ENCODE measurements around the gene DLL3.
A peak's percentile ranks its signal among the peaks of the same experiment; 100 is the strongest.

Gene DLL3

DNA sequence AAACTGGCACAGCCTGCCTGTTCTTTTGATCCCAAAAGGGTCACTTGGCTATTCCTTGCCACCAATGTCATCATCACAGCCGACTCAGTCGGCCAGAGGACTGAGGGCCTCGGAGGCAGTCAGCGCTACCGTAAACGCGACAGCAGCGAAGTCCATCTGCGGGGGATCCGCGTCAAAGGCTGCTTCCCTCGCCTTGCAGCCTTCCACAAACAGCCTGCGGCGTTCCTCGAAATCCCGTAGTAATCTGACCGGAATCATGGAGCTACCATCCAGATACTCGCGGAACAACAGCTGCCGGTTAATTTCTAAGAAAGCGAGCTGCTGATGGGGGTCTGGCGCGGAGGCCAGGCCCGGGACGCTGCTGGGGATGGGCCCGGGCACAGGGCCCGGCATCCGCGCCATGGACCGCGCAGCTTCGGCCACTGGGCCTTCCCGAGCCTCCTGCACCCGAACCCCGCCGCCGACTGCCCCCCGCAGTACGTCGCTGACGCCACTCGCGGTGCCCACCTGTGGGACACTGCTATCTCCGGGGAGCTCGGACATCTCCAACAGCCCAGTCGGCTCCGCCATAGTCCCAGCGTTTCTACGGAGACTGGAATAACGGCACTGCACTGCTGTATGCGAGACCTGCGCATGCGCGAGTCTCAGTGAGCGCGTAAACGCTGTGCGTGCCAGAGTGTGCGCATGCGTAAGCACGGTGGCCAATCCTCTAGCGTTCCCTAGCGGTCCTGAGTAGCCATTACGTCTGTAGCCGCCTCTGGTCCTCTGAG is 33.7 kb downstream of the DLL3 start, which contains the start of gene EID2B:
Gene EID2B, minus strand, starts transcription at position 620 of the 770 bp plus-strand sequence. Its CDS starts 50 bp downstream, at position 570.
- in situ Hi-C loops (cut with HindIII; ENCODE audit: low pct_unique_long_range_greater_than_20kb, low sequenced_read_pairs) = no loop called here
- TF ChIP-seq JUND (IDR thresholded peaks at IDR 0.05; ENCODE audit: low read depth) = no peak
- DNase-seq (ENCODE audit: low read depth in 1 of 2, low spot score in 1 of 2) = peak; percentile 90 to 92

DNA sequence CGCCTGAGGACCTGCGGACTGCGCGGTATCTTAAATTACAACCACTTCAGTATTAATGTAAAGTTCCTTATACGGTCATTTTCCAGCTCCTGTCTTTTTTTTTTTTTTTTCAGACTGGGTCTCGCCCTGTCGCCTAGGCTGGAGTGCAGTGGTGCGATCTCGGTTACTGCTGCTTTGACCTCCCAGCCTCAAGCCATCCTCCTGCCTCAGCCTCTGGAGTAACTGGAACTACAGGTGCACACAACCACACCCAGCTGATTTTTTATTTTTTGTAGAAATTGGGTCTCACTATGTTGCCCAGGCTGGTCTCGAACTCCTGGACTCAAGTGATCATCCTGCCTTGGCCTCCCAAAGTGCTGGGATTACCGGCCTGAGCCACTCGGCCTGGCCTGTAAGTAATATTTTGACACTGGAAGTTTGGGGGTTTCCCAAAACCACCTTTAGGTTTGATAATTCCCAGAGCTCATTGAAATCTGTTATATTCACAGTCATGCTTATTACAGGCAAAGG is 34.3 kb downstream of the DLL3 start:
- in situ Hi-C loops (cut with HindIII; ENCODE audit: low pct_unique_long_range_greater_than_20kb, low sequenced_read_pairs) = no loop called here
- no peak for TF ChIP-seq JUND (IDR thresholded peaks at IDR 0.05; ENCODE audit: low read depth)
- DNase-seq (ENCODE audit: low read depth in 1 of 2, low spot score in 1 of 2) = no peak

DNA sequence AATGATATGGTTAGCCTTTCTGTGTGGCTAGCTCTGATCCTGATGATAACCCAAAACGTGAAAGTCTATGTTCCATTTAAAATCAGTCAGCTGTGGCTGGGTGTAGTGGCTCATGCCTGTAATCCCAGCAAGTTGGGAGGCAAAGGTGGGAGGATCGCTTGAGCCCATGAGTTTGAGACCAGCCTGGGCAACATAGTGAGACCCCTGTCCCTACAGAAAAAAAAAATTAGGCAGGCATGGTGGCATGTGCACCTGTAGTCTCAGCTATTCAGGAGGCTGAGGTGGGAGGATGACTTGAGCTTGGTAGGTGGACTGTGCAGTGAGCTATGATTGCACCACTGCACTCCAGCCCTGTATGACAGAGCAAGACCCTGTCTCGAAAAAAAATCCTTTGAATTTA is 35.0 kb downstream of the DLL3 start:
- no peak for TF ChIP-seq JUND (IDR thresholded peaks at IDR 0.05; ENCODE audit: low read depth)
- DNase-seq (ENCODE audit: low read depth in 1 of 2, low spot score in 1 of 2) = no peak
- in situ Hi-C loops (cut with HindIII; ENCODE audit: low pct_unique_long_range_greater_than_20kb, low sequenced_read_pairs) = no loop called here

DNA sequence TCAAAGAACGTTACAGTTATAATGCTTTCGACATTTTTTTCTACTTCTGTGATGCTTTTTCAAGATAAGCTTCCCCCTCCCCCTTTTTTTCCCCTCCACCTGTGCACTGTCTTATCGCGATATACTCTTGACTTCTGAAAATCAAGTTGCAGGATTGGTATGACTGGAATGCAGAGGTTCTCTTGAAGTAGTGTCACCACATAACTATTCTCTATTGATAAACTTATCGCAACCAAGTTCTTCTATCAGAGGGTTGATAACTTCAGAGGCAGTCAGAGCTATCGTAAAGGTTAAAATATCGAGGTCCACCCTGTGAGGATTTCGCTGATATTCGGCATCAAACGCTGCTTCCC is 40.4 kb downstream of the DLL3 start:
- in situ Hi-C loops (cut with HindIII; ENCODE audit: low pct_unique_long_range_greater_than_20kb, low sequenced_read_pairs) = no loop called here
- DNase-seq (ENCODE audit: low read depth in 1 of 2, low spot score in 1 of 2) = no peak
- no peak for TF ChIP-seq JUND (IDR thresholded peaks at IDR 0.05; ENCODE audit: low read depth)

DNA sequence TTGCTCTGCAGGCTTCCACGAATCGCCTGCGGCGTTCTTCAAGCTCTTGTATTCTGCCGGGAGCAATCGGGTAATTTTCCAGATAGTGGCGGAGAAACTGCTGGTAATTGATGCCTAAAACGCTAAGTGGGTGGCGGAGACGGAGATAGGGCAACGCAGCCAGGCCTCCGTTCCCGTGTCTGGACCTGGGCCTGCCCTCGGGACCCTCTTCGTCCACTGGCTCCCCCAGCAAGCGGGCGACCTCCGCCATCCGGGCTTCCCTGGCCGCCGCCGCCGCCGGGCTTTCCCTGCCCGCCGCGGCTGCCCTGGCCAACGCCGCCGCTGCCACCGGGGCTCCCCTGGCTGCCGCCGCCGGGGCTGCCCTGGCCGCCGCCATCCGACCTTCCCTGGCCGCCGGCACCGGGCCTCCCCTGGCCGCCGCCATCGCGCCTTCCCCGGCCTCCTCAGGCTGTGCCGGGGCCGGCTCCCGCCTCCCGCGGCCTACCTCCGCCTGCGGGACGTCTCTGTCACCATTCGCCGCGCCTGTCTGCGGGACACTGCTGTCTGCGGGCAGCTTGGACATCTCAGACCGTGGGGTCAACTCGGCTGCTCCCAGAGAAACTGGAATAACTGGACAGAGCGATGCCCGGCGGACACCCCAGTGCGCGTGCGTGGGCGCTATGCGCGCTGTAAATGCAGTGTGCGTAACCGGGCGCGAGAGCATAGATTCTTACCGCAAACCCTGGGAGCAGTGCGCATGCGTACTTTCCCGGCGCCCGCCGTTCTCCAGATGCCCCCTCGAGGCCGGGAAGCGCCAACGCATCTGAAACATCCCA is 41.0 kb downstream of the DLL3 start, which contains the start of gene EID2:
Gene EID2, minus strand, starts transcription at position 644 of the 815 bp plus-strand sequence. Its CDS starts 82 bp downstream, at position 562.
- DNase-seq (ENCODE audit: low read depth in 1 of 2, low spot score in 1 of 2) = peak; percentile 95
- no peak for TF ChIP-seq JUND (IDR thresholded peaks at IDR 0.05; ENCODE audit: low read depth)
- in situ Hi-C loops (cut with HindIII; ENCODE audit: low pct_unique_long_range_greater_than_20kb, low sequenced_read_pairs) = no loop called here

DNA sequence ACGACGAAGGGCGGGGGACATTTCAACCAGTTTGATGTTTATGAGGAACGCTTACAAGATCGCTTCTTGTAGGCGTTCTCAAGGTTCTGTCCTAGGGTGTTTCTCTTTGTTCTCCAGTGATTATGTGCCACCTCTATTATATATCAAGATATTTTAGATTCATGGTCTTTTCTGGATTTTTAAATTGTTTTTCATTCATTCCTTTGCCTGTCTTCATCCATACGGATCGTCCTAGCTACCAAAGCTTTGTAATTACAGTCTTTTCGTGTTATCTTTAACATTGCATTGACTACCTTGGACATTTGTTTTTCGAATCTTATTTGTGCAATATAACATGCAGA is 41.6 kb downstream of the DLL3 start:
- no peak for DNase-seq (ENCODE audit: low read depth in 1 of 2, low spot score in 1 of 2)
- TF ChIP-seq JUND (IDR thresholded peaks at IDR 0.05; ENCODE audit: low read depth) = no peak
- in situ Hi-C loops (cut with HindIII; ENCODE audit: low pct_unique_long_range_greater_than_20kb, low sequenced_read_pairs) = no loop called here

DNA sequence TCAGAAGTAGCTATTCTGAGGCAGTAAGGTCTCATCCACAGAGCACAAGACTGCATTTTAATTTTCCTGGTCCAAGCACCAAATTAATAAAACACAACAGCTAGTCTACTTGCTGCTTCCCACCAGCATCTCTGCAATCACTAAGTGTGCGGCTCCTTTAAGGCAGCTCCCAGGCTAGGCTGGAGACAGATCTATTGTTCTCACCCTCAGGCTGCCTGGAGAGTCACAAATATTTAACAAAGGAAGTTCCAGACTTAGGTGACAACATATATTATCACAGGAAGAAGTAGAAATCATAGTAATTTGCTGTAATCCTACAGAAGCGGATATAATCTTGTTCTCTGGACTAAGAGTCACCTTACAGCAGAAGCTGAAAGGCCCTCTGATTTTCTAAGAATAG is 43.5 kb downstream of the DLL3 start:
- DNase-seq (ENCODE audit: low read depth in 1 of 2, low spot score in 1 of 2) = no peak
- TF ChIP-seq JUND (IDR thresholded peaks at IDR 0.05; ENCODE audit: low read depth) = no peak
- in situ Hi-C loops (cut with HindIII; ENCODE audit: low pct_unique_long_range_greater_than_20kb, low sequenced_read_pairs) = no loop called here

DNA sequence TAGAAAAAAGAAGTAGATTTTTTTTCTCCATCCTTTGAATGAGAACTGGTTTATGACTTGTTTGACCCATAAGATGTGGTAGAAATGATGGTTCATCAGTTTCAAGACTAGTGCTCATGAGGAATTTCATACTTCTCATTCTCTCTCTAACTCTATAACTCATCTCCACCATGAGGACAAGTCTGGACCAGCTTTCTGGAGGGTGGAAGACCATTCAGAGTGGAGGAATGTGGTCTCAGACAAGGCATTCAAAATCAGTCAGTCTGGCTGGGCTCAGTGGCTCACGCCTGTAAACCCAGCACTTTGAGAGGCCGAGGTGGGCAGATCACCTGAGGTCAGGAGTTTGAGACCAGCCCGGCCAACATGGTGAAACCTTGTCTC is 44.7 kb downstream of the DLL3 start:
- no peak for DNase-seq (ENCODE audit: low read depth in 1 of 2, low spot score in 1 of 2)
- TF ChIP-seq JUND (IDR thresholded peaks at IDR 0.05; ENCODE audit: low read depth) = no peak
- in situ Hi-C loops (cut with HindIII; ENCODE audit: low pct_unique_long_range_greater_than_20kb, low sequenced_read_pairs) = no loop called here

DNA sequence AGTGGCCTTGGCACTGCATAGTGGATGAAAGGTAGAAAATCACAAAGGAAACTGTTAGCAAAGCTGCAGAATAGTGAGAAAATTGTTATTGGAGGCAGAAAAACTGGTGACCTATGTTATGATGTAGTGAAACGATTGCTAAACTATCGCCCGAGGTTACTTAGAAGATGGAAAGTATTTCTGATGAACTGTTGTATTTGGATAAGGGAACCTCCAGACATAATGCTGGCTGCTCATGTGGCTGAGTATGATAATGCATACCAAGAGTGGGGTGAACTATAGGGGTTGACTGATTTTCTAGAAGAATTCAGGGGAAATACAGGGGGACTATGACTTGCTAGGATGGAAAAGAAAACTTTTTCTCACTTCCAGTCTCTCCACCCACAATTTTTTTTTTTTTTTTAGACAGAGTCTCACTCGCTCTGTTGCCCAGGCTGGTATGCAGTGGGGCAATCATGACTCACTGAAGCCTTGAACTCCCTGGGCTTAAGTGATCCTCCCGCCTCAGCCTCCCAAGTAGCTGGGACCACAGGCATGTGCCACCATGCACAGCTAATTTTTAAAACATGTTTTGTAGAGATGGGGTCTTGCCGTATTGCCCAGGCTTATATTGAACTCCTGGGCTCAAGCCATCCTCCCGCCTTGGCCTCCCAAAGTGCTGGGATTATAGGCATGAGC is 45.6 kb downstream of the DLL3 start:
- no peak for DNase-seq (ENCODE audit: low read depth in 1 of 2, low spot score in 1 of 2)
- TF ChIP-seq JUND (IDR thresholded peaks at IDR 0.05; ENCODE audit: low read depth) = no peak
- in situ Hi-C loops (cut with HindIII; ENCODE audit: low pct_unique_long_range_greater_than_20kb, low sequenced_read_pairs) = no loop called here

DNA sequence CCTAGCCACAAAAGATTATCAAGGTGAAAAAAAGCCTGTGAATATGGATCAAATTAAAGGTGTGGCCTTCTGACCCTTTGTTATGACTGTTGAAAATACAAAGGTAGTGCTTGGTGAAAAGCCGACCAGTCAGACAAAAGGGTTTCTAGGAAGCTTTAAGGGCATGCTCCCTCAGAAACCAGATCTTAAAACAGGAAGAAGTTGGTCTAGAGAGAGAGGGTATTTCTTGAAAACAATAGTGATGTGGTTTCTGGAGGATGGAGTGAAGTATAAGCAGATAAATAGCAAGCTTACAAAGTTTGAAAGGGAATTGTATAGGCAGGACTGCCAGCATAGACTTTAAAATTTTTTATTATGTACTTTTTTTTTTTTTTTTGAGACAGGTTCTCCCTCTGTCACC is 46.2 kb downstream of the DLL3 start:
- TF ChIP-seq JUND (IDR thresholded peaks at IDR 0.05; ENCODE audit: low read depth) = no peak

DNA sequence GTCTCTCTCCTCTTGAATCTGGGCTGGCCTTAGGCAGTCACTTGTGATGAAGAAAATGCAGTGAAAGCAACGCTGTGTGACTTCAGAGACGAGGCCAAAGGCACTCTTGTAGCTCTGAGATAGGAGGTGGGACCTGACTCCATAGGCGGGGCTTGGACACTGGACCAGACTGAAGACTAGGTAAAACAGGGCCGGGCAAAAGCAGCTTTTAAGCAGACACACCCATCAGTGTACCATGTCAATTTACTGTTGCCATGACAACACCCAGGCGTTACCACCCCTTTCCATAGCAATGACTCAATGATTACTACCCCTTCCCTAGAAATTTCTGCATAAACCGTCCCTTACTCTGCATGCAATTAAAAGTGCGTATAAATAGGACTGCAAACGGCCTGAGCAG is 47.9 kb downstream of the DLL3 start:
- DNase-seq (ENCODE audit: low read depth in 1 of 2, low spot score in 1 of 2) = no peak
- TF ChIP-seq JUND (IDR thresholded peaks at IDR 0.05; ENCODE audit: low read depth) = no peak
- in situ Hi-C loops (cut with HindIII; ENCODE audit: low pct_unique_long_range_greater_than_20kb, low sequenced_read_pairs) = no loop called here

More for the DNA sequence above, 46.2 kb downstream of the DLL3 start:
- no peak for DNase-seq (ENCODE audit: low read depth in 1 of 2, low spot score in 1 of 2)
- in situ Hi-C loops (cut with HindIII; ENCODE audit: low pct_unique_long_range_greater_than_20kb, low sequenced_read_pairs) = no loop called here

DNA sequence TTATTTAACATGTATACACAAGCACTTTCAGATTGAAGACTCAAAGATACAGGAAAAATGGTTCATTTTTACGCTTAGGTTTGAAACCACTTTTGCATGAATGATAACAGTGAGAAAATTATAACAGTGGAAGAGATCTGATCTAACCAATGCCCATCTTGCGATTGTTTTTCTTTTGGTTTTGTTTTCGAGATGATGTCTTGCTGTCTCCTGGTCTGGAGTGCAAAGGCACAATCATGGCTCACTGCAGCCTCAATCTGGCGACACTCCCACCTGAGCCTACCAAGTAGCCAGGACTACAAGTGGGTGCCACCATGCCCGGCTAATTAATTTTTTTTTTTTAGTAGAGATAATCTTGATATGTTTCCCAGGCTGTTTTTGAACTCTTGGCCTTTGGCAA is 51.5 kb downstream of the DLL3 start:
- in situ Hi-C loops (cut with HindIII; ENCODE audit: low pct_unique_long_range_greater_than_20kb, low sequenced_read_pairs) = no loop called here
- DNase-seq (ENCODE audit: low read depth in 1 of 2, low spot score in 1 of 2) = no peak
- no peak for TF ChIP-seq JUND (IDR thresholded peaks at IDR 0.05; ENCODE audit: low read depth)

Measured in T47D (cell line).